HG03280 (cell line): ENCODE data around the gene UBE2I.
"Not testable (repeated sequence)": the region's sequence is repeated elsewhere in the genome, so short reads cannot be mapped to it uniquely, and the experiment has no call there.

Experiments
- ATAC-seq: cut with Tn5 transposase; IDR thresholded peaks from one replicate; pipeline ENCODE4 v1.9.1; 2021; ENCODE audit warnings: mild to moderate bottlenecking, moderate library complexity; ENCODE audit not compliant: unreplicated experiment

Gene UBE2I

DNA sequence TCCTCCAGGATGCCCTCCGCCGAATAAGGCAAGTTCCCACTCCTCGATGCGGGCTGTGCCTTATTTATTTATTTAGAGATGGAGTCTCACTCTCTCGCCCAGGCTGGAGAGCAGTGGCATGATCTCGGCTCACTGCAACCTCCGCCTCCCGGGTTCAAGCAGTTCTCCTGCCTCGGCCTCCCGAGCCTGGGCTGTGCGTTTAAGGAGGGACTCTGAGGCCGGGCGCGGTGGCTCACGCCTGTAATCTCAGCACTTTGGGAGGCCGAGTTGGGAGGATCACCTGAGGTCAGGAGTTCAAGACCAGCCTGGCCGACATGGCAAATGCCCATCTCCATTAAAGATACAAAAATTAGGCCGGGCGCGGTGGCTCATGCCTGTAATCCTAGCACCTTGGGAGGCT lies 18.7 kb downstream of the UBE2I start:
- ATAC-seq, result not testable (repeated sequence)

DNA sequence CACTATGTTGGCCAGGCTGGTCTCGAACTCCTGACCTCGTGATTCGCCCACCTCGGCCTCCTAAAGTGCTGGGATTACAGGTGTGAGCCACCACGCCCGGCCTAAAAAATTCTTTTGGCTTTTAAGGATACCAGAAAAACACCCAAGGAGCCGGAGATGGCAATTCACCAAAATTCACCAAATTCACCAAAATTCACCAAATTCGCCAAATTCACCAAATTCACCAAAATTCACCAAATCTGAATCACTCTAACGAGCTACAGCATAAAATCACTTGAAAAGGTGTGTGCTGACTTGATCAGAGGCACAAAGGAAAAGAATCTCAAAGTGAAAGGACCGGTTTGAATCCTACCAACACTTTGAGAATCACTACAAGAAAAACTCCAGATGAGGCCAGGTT lies 19.5 kb downstream of the UBE2I start:
- not testable (repeated sequence) for ATAC-seq

DNA sequence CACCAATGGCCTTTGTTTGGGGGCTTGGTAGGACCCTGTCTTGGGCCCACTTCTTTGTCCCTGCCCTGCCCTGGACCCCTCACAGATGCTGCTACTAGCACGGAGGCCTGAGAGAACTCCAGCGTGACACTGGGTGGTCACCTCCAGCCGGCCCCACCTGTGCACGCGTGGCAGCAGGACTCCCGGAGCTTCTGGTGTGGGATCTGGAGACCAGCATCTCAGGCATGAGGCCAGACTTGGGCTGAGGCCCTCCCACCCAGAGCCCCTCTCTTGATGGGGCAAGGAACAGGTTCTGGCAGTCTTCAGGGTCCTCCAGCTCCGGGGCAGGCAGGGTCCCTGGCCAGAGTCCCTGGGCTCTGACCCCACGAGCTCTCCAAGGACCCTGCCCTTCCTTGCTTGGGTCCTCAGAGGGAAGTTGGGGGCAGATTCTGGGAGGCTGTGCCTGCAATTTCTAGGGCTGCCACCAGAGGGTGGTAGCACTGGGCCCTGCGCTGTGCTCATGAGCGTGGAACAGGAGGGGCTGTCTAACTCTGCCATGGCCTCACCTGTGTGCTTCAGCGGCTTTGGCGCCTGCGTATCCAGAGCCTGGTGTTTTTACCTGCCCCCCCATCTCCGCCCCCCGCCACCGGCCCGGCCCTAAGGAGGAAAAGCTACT lies 21.0 kb downstream of the UBE2I start:
- no peak for ATAC-seq

DNA sequence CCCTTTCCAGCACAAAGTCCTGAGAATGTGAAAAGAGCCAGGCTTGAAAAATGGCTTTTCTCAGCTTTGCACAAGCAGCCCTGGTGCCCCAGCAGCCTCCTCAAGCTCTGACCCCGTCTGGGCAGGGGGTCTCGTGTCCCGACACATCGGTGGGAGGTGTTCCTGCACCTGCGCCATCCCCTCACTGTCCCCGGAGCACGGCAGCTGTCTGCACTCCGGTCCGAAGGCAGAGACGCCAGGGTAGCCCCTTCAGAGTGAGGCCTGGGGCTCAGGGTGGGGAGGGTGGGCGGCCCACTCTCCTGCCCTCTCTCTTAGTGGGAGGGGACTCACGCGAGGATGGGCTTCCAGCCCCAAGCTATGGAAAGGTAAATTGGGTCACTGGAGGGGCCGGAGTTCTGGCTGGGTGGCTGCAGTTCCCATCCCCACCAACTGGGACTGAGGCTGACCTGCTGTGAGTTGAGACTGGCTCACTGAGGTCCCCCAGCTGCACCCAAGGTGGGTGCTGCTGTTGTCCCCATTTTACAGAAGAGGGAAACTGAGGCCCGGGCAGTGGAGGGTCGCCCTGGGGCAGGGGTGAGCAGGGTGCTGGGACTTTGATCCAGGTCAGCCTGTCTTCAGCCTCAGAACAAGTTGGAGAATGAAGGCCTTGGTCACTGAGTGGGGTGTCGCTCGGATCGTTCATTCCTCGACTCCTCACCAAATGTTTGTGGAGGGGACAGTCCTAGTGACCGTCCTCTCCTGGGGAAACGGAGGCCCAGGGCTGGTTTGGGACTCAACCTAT lies 21.7 kb downstream of the UBE2I start:
- ATAC-seq, result no peak

DNA sequence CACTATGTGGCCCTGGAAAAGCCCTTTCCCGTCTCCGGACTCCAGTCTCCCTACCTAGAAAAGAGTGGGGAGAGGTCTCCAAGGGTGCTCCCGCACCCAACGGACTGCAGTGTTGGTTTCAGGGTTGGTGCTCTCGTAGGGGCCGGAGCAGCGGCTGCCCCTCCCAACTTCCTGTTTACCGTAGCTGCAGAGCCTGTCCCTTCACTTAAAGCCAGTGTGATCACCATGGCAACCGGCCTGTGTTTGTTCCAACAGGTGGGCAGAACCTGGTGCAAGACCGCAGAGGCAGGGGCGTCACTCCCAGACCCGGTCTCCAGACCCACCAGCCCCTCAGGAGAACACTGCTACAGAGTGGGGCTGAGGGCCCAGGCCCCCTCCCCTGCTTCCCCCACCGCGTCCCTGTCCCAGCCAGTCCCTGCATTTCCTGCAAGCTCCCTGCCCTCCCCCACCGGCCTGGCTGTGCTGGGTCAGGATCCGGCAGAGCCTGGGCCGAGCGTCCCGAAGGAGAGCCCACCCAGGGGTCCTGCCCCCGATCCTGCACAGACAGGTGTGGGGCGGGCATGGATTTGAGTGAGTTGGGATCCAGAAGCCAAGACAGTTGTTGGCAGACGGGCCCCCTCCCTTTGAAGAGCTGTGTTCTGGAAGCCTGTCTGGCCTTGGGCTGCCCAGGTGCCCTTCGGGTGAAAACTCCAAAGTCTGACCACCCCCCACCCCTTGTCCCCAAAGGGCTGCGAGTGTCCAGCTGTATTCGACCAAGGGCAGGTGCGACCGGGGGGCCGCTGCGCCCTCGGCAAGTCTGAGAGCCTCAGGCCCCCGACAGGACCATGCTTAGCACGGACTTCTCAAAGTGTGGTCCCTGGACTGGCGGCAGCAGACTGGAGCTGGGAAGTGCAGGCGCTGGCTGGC lies 22.5 kb downstream of the UBE2I start:
- no peak for ATAC-seq

DNA sequence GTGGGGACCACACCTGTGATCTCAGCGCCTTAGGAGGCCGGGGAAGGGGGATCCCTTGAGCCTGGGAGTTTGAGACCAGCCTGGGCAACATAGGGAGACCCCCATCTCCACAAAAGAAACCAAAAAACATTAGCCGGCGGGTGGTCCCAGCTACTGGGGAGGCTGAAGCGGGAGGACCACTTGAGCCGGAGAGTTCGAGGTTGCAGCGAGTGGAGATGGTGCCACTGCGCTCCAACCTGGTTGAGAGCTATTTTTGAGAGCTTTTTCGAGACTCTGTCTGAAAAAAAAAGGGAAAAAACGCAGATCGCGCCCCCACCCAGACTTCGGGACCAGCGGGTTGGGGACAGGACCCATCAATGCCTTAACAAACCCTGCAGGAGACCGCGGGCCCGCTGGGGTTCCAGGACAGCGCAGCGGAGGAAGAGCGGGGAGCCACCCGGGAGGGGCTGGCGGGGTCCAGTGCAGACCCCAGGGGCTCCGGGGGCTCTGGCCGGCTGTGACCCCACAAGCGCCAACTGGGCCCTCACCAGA lies 23.2 kb downstream of the UBE2I start:
- ATAC-seq, result no peak

DNA sequence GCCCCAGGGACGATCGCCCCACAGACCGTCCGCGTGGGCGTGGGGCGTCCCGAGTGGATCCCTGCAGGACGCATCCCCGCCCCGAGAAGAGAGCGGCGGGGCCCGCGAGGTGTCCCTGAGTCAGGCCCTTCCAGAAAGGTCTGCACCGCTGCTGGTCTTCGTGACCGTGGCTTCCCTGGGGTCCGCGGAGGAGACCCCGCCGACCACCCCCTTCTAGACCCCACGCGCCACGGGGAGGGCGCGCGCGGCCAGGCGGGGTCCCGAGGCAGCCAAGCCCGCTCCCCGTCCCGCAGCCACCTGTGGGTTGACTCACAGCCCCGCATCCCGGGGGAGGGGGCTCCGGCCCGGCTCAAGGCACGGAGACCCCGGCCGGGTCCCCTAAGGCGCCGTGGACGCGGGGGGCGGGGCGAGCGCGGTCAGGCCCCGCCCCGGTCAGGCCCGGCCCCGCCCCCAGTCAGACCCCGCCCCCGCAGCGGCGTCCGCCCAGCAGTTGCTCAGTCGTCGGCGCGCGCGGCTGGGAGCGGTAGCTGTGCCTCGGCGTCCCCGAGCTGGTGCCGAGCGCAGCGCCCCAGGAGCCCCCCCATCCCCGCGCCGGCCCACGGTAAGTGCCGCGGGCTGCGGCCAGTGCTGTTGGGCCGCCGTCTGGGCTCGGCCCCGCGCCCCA lies 23.8 kb downstream of the UBE2I start, which contains the start of gene BAIAP3:
Gene BAIAP3, plus strand, starts transcription at position 497 of the 664 bp plus-strand sequence. CDS start 4,905 bp downstream, outside the sequence.
- ATAC-seq, result no peak

DNA sequence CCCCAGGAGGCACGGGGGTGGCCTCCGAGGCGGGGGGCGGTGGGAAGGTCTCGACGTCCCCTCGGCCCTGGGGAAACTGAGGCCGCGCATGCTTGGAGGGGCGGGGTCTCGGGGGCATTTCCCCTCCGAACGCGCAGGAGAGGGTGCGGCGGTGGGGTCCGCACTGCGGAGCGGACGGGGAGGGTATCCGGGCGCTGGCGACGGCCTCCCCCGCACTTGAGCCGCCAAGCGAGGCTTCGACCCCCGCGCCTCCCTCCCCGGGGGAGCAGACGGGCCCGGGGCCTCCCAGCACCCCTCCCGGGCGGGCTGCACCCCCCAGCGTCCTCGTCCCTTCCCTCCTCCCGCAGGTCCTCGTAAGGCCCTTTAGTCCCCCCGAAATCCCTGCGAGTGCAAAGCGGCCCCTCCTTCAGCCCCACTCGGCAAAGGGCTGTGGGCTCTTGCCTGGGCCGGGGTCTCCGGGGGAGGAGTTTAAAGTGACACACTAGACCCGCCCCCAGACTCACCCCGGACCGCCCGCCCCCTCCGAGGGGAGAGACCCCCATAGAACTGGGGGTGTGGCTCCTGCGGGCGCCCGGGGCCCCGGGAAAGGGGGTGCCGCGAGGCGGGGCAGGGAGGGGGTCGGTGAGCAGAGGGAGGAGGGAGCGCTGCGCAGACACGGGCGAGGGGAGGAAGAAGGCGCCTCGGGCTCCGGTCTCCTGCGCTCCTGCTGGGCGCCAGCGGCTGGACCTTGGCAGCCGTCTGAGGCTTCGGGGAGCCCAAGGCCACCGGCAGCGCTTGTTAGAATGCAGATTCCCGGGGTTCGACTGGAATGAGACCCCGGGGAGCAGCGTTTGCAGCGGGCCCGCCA lies 24.6 kb downstream of the UBE2I start:
- ATAC-seq, result no peak

DNA sequence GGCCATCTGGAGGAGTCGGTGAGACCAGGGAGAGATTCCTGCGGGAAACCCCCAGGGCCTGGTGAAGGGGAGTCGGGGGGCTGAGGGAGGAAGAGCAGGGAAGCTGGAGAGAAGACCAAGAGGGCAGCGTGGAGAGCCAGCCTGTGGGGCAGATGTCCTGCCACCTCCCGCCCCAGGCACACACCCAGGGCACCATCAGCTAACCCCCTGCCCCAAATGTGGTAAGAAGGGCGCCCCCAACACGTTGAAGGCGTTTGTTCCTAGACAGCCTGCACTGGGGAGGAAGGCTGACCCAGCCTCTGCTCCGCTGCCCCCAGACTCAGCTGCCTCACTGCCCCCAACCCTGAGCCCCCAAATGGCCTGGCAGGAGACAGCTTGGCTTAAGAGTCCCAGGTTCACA lies 25.3 kb downstream of the UBE2I start:
- ATAC-seq, result no peak

DNA sequence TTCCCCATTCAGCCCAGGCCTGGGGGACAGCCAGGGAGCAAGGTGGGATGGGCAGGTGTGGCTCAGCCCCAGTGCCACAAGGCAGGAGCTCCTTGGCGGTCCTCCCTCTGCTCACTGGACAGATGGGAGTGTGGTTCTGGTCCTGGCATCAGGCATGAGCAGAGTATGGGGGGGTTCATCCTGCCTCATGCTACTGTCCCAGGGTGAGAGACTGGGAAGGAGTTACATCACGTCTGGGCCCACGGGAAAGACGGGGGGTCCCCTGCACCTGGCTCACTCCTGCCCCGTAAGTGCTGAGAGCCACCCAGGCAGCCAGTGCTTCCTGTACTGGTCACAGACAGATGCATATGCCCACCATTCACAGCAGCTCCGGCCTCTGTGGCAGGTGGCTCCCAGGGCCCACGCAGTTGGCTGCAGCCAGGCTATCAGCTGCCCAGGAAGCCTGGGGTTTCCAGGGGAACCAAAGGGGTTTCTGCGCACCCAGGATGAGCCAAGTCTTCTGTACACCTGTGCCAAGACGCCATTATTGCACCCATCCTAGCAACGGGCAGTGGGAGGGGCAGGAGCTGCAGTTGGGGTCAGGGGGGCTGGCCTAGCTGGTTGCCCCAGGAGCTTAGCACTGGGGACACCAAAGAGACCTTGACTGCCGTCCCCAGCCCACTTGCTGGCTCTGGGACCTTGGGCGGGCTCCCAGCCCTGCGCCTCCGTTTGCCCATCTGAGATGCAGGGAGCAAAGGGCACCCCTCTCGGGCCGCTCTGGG lies 26.0 kb downstream of the UBE2I start:
- no peak for ATAC-seq

DNA sequence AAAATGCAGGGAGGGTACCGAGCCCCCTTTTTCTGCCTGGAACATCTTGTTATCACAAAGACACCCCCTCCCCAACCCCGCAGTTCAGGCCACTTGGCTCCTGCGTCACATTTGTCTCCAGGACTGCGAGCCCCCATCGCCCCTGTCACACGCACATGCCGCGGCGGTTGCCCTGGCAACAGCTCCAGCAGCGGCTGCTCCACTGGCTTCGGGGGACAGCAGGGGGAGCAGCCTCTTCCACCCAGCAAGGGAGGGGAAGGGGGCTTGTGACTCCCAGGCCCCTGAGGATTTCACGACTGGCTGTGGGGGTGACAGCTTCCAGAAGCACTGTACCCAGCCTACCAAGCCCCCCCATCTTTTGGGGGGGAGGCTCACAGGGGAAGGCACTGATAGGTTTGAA lies 26.6 kb downstream of the UBE2I start:
- ATAC-seq, result no peak

DNA sequence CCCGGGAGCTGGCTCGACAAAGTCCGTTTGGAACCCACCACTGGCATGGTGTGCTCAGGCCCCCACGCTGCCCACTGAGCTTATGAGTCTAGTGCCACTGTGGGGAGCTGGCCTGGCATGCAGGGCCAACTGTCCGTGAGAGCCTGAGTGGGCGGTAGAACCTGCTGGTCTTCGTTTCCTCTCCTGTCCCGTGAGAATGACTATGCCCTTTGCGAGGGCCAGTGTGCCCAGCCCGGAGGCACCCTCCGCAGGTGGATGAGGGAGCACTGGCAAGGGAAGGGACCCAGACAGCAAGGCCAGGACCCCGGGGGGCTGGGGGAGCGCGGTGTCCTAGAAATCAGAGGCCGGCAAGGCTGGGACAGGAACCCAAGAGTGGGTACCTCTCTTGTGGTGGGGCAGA lies 27.2 kb downstream of the UBE2I start:
- no peak for ATAC-seq

DNA sequence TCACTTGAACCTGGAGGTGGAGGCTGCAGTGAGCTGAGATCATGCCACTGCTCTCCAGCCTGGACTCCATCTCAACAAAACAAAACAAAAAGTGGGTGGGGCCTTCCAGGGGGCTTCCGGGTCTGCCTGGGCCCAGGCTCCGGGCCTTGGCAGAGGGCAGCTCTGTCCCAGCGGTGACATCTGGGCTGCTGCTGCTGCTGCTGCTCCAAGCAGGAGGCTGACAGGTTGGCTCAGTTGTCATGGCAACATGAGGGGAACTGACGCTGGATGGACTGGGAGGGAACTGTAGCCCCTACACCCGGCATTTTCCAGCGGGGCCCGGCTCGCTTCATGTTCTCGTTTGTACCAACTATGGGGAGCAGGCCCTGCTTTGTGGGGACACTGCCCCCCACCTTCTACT lies 28.1 kb downstream of the UBE2I start:
- ATAC-seq, result no peak

DNA sequence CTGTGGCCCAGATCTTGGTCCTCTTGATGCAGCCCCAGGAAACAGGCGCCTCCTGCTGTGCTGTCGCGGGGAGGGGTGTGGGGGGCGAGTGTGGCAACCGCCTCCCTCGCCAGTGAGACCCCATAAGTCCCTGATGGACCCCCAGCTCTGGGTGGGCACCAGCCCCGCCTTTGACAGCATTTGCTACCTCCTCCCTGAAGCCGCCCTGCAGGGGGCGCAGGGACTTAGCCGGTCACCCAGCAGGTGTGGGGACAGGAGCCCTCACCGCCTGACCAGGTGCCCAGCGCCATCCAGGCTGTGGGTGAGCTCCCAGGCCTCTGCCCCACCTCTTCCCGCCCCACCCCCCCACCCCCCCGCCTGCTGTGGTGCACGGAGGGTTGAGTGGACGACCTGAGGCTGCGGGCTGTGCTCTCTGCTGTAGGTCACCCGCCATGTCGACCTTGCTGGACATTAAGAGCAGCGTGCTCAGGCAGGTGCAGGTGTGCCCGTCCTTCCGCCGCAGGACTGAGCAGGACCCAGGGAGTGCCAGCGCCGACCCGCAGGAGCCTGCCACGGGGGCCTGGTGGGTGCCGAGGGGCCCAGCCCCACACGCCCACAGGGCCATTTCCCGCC lies 28.8 kb downstream of the UBE2I start:
- no peak for ATAC-seq

DNA sequence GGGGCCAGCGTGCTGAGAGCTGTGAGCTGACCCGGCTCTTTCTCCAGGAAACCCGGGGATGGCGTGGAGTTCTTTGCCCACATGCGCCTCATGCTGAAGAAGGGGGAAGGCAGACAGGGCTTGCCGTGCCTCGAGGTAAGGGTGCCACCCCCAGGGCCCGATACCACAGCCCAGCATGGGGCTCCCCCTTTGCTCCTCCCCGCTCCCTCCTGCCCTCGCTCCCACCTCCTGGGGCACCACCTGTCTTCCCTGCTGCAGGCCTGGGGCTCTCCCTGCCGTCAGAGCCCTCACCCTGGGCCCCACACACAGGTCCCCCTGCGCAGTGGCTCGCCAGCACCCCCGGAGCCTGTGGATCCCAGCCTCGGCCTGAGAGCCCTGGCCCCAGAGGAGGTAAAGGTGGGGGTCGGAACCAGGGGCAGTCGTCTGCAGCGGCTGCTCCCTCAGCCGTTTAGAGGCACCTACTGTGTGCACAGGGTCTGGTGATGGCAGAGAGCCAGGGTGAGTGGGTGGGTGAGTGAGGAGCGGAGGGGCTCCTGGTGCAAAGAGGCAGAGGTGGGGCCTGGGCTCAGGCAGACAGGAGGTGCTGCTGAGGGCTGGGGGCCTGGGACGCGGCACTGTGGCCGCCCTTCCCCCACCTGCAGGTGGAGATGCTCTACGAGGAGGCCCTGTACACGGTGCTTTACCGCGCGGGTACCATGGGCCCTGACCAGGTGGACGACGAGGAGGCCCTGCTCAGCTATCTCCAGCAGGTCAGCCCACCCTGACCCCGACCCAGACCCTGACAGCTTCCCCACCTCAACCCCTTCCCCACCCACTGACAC lies 29.6 kb downstream of the UBE2I start:
- ATAC-seq, result no peak

DNA sequence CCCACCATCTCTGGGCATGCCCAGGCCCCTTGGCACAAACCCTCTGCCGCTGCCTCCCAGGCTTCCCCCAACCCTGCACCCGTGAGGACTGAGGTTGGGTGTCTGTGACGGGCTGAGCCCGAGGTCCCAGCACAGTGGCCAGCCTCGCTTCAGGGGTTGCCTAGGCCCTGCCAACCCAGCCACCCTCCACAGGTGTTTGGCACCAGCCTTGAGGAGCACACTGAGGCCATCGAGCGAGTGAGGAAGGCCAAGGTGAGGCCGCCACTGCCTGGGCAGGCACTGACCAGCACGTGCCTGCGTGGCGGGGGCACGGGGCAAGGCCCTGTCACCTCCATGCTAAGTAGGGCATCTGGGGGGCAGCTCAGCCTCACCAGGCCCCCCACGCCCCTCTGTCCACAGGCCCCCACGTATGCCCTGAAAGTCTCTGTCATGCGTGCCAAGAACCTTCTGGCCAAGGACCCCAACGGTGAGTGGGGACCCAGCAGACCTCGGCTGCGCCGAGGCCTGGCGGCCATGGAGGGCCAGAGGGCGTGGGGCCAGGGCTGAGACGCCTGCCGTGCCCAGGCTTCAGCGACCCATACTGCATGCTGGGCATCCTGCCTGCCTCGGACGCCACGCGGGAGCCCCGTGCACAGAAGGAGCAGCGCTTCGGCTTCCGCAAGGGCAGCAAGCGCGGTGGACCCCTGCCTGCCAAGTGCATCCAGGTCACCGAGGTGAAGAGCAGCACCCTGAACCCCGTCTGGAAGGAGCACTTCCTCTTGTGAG lies 31.5 kb downstream of the UBE2I start:
- ATAC-seq, result no peak
